CD4-positive, alpha-beta T cell treated with Interleukin-4 for 1 hour (primary cell): Measurements from ENCODE around the gene CRB1.

Experiments used
- DNase-seq, 2 donors: peaks; one replicate each; pipeline ENCODE4 v3.0.0-alpha.2; 2020 to 2022

CRB1 gene

GRCh38 chr1:197351821-197352440 lies 83.9 kb downstream of the CRB1 start:
- no peak for DNase-seq

- no peak for DNase-seq
Observed at GRCh38 chr1:197355248-197355995, 87.4 kb downstream of the CRB1 start.

DNA sequence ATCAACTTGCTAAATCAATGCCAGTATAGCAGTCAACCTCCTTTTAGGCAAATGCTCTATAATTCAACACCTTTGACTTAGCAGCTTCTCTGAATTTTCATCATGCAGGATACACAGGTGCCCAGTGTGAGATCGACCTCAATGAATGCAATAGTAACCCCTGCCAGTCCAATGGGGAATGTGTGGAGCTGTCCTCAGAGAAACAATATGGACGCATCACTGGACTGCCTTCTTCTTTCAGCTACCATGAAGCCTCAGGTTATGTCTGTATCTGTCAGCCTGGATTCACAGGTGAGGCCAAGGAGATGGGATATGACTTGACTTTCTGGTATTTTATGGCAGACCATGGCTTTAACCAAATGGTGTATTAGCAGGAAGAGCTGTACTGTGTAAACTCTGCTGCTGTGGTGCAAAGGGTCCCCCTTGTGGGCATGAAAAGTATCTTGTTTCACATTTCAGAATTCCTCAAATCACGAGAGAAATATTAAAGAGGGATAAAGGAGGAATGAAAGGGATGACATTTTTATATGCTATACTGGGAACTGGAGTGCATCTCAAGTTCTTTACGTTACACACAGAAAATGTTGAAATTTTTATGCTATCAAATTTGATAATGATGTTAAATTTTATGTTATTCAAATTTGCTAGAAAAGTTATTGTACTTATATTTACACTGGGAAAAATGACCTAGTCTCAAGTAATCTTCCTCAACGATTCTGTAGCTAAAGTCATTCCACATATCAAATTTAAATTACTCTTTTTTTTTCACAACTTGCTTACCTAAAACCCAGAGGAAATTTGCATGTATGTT lies 88.9 kb downstream of the CRB1 start:
- peak in 1 of 2 donors; percentile 32 for DNase-seq

GRCh38 chr1:197358959-197359358 lies 90.9 kb downstream of the CRB1 start:
- no peak for DNase-seq

DNA sequence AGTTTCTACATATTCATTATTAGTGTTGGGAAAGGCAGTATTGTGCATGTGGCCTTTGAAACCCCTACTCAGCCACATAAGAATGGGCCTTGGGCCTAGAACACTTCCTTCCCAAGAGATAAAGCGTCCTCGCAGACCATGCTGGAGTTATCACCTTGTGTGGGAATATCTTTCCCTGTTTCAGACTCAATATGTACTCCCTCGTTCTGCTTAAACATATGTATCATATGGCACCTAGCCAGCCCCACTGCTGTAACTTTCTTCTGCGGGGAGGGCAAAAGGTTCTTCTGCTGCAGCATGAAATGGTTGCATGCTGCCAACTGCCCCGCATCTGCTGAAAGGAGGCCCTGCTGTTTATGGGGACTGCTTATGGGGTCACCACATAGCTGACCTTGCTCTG lies 92.0 kb downstream of the CRB1 start:
- DNase-seq, result no peak

GRCh38 chr1:197362871-197363270 lies 94.8 kb downstream of the CRB1 start:
- DNase-seq, result no peak

- DNase-seq, result no peak
Observed at GRCh38 chr1:197363855-197364254, 95.8 kb downstream of the CRB1 start.

- DNase-seq, result no peak
Observed at GRCh38 chr1:197366996-197367395, 98.9 kb downstream of the CRB1 start.

DNA sequence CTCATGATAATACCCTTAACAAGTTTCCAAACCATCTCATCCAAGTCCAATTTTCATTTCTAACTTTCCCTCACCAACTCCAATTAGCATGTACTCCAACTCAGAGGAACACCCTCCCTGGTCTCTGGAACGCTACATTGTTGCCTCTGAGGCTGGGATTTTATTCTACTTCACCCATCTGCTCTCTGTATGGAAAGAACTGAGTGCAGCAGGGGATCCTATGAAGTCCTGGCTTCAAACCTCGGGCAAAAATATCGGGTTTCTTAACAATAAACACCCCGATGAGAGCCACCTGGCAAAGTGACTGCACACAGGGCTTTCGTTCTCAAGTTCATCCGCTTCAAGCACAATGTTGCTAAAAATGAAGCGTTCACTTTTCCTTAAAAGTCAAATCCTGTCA lies 99.6 kb downstream of the CRB1 start:
- no peak for DNase-seq

GRCh38 chr1:197374428-197374827 lies 106.4 kb downstream of the CRB1 start:
- DNase-seq, result no peak

DNA sequence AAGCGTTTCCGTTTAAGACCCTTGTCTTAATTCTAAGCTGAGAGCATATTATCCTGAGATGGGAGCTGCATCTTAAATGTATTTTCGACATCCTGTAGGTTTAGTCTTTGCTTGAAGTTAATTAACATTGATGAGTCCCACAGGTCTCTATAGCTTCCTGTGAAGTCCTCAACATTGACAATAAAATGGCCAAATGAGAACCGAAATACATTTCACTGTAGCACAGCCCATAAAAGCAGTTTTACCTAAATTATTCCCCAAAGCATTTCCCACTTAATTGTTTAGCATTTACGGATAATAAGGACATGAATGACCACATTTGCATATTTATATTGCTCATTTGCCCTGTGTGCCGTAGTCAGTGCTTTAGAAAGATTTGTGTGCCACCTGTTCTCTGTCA lies 116.4 kb downstream of the CRB1 start:
- DNase-seq, result no peak

GRCh38 chr1:197388801-197389200 lies 120.7 kb downstream of the CRB1 start:
- DNase-seq, result no peak

GRCh38 chr1:197390856-197391255 lies 122.8 kb downstream of the CRB1 start:
- DNase-seq, result no peak

GRCh38 chr1:197391303-197392226 lies 123.5 kb downstream of the CRB1 start:
- DNase-seq, result peak in 1 of 2 donors; percentile 65

- no peak for DNase-seq
Observed at GRCh38 chr1:197392541-197392940, 124.5 kb downstream of the CRB1 start.

DNA sequence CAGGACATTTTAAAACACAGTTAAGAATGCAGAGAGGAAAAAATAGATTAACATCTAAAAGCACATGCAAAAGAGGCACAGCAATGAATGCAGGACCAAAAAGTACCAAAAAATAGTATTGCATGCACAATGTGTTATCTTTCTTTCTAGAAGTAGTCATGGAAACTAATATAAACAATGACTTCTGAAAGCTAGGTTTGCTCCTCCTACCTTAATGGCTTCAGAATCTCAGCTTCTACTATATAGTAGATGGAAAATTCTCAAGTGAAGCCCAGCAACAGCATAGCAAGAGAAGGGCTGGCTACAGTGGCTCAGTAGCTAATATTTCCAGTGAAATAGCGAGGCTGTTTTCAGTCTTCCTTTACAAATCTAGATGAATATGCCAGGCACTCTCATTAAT lies 125.1 kb downstream of the CRB1 start:
- DNase-seq, result peak in 1 of 2 donors; percentile 26

DNA sequence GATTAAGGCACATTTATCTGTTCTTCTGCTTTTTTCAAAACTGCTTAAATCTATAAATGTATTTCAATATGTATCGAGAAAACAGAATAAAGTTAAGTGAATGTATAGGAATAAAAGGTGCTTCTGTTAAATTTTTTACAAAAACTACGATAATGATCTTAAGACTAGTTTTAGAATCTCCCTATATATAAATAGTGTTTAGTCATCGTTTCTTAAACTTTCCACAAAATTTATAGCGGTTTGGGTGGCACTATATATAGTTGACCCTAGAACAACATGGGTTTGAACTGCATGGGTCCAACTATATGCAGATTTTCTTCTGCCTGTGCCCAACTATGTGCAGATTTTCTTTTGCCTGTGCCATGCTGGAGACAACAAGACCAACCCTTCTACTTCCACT lies 125.7 kb downstream of the CRB1 start:
- DNase-seq, result no peak

- DNase-seq, result no peak
Observed at GRCh38 chr1:197394831-197395608, 127.0 kb downstream of the CRB1 start.

GRCh38 chr1:197397895-197398294 lies 129.8 kb downstream of the CRB1 start:
- no peak for DNase-seq

GRCh38 chr1:197399755-197400521 lies 131.9 kb downstream of the CRB1 start:
- DNase-seq, result peak; percentile 12 to 61

- DNase-seq, result no peak
Observed at GRCh38 chr1:197400522-197400902, 132.5 kb downstream of the CRB1 start.
